Tibial nerve (tissue), 4 donors: Measurements from ENCODE around the gene SYT8. TPM values are rescaled to one million over a fixed set of nuclear protein-coding genes. Genes with fewer than 3 reads are reported as not detected.

Experiments
- DNase-seq, 2 donors: peaks; one replicate each; pipeline ENCODE4 v3.0.0-alpha.2; 2019; ENCODE audit warnings: low spot score in 2 of 2
- H3K27ac ChIP-seq, 4 donors: fragments of 200-600 bp; sonication (generic) in 3 of 4; one replicate each; pipeline ENCODE4 v1.5.1; 2017 to 2019; ENCODE audit warnings: mild to moderate bottlenecking in 1 of 4
- H3K27me3 ChIP-seq, 2 donors: fragments of 200-600 bp; sonication (generic) in 1 of 2; one replicate each; pipeline versions ENCODE4 v1.5.1 to v1.6.0; 2017 to 2019
- H3K36me3 ChIP-seq, 3 donors: fragments of 200-600 bp; sonication (generic); one replicate each; pipeline ENCODE4 v1.5.1; 2018 to 2019
- H3K4me1 ChIP-seq, 4 donors: fragments of 200-600 bp; sonication (generic) in 3 of 4; one replicate each; pipeline ENCODE4 v1.5.1; 2017 to 2019
- H3K4me3 ChIP-seq, 4 donors: fragments of 200-600 bp; sonication (generic) in 3 of 4; one replicate each; pipeline ENCODE4 v1.5.1; 2017 to 2019; ENCODE audit warnings: mild to moderate bottlenecking in 1 of 4, moderate library complexity in 1 of 4
- H3K9me3 ChIP-seq, 4 donors: fragments of 200-600 bp; sonication (generic) in 3 of 4; one replicate each; pipeline ENCODE4 v1.5.1; 2017 to 2019
- EP300 ChIP-seq, 2 donors: sonication (generic); formaldehyde crosslinking; IDR thresholded peaks; one replicate each; pipeline ENCODE4 v1.6.1; 2017; ENCODE audit warnings: antibody characterized with exemption in 2 of 2, mild to moderate bottlenecking in 1 of 2
- POLR2A ChIP-seq, 2 donors: fragments of 450-650 bp; IDR thresholded peaks; one replicate each; pipeline ENCODE4 v1.6.1; 2017; ENCODE audit warnings: antibody characterized with exemption in 2 of 2, mild to moderate bottlenecking in 2 of 2, moderate library complexity in 2 of 2
- WGBS, 2 donors: methylation state at CpG; one replicate each; pipeline ENCODE4 v1.1.5; 2018; 5-methylcytosine and 5-hydroxymethylcytosine counted together
- total RNA-seq, 4 donors: library from RNA; depleted of rRNA; stranded (reverse); fragments of >200 nt; gene quantifications; one replicate each; pipeline ENCODE4 v1.1.0, GENCODE V29; 2016
- TF ChIP-seq, protein P1 (sequence below), 5 experiments: fragments of 200-600 bp in 3 of 5; fragments of 450-650 bp in 2 of 5; sonication (generic) in 3 of 5; IDR thresholded peaks; one replicate each; pipeline ENCODE4 v1.5.1; 2016 to 2019; ENCODE audit warnings: antibody characterized with exemption in 5 of 5, mild to moderate bottlenecking in 3 of 5, moderate library complexity in 2 of 5

The SYT8 gene
- total RNA-seq, 4 donors from 2014 or later = 0.39 to 4.2 (median 1.0) TPM; not detected in 1

DNA sequence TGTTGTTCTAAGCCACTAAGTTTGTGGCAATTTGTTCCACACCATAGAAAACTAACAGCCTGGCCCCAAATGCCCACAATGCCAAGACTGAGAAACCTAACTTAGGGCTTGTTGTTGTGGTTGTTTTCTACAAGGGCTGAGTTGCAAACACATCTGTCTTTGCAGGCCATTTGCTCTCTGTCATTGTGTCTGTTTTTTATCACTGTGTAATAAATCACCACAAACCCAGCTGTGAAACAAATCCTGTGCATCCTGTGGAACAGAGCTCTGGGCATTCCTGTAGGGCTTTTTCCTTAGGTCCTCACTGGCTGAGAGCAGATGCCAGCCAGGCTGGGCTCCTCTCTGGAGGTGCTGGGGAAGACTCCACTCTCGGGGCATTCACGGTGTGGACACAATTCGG, 15.7 kb upstream of the SYT8 start:
- Histone ChIP-seq H3K27ac (peak overlapping the region in 2 of 4 donors; percentile 38 to 66), H3K36me3 (no peaks in the 10 kb centered on the region), H3K4me1 (peaks cover 0 to 15% (median 0%) of the 10 kb centered on the region in 4 donors), H3K4me3 (no peak overlapping the region), H3K27me3 (no peaks in the 10 kb centered on the region), H3K9me3 (peaks cover 0 to 16% (median 0%) of the 10 kb centered on the region in 4 donors)
- no peak for TF ChIP-seq EP300 (IDR thresholded peaks at IDR 0.05)
- TF ChIP-seq, protein P1, sequence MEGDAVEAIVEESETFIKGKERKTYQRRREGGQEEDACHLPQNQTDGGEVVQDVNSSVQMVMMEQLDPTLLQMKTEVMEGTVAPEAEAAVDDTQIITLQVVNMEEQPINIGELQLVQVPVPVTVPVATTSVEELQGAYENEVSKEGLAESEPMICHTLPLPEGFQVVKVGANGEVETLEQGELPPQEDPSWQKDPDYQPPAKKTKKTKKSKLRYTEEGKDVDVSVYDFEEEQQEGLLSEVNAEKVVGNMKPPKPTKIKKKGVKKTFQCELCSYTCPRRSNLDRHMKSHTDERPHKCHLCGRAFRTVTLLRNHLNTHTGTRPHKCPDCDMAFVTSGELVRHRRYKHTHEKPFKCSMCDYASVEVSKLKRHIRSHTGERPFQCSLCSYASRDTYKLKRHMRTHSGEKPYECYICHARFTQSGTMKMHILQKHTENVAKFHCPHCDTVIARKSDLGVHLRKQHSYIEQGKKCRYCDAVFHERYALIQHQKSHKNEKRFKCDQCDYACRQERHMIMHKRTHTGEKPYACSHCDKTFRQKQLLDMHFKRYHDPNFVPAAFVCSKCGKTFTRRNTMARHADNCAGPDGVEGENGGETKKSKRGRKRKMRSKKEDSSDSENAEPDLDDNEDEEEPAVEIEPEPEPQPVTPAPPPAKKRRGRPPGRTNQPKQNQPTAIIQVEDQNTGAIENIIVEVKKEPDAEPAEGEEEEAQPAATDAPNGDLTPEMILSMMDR (IDR thresholded peaks at IDR 0.05) = no peak
- no peak for TF ChIP-seq POLR2A (IDR thresholded peaks at IDR 0.05)
- no peak for DNase-seq
- 67 to 84% methylated on average over 3 of the region's 3 CpGs for WGBS, 2 donors

DNA sequence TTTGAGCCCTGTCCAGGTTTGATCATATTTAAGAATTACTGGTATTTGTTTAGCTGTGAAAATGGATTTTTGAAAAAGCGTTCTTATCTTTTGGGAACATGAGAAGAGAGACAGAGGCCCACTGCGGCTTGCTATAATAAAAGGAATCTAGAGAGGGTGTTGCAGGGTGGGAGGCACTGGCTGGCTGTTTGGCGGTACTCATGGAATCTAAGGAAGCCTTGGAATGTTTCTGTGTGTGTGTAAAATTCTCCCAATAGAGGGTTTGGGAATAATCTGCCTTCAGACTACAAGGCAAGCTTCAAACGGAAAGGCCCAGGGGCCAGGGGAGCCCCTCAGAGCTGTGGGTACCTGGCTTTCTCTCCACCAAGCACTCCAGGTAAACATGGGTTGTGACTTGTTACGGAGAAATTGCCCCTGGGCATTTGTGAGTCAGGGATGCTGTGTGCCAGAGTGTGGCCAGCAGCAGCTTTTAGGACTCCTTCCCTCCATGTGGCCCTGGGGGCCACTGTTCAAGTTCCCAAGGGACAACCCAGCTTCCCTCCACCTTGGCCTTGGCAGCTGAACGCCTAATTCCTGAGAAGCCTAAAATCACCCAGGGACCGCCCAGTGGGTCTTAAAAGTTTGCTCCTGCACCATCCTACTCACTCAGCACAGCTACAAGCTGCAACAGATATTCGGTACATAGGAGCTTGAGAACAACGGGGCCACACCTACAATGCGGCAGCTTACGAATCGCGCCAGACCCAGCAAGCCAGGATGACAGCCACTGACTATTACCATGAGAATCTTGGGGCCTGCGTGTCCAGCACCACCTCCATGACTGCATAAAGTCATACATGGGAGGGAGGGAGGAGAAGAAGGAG, 14.1 kb upstream of the SYT8 start:
- no peaks in the 10 kb centered on the region for H3K27me3 ChIP-seq
- peak overlapping the region in 2 of 4 donors; percentile 38 to 66 for H3K27ac ChIP-seq
- 73 to 74% methylated on average over 13 to 14 of the region's 14 CpGs for WGBS, 2 donors
- TF ChIP-seq, protein P1 (IDR thresholded peaks at IDR 0.05) = no peak
- TF ChIP-seq EP300 (IDR thresholded peaks at IDR 0.05) (no peak), POLR2A (IDR thresholded peaks at IDR 0.05) (no peak)
- no peaks in the 10 kb centered on the region for H3K36me3 ChIP-seq
- H3K9me3 ChIP-seq = peaks cover 0 to 16% (median 0%) of the 10 kb centered on the region in 4 donors
- H3K4me3 ChIP-seq = no peak overlapping the region
- peaks cover 0 to 31% (median 12%) of the 10 kb centered on the region in 4 donors for H3K4me1 ChIP-seq
- DNase-seq = no peak

DNA sequence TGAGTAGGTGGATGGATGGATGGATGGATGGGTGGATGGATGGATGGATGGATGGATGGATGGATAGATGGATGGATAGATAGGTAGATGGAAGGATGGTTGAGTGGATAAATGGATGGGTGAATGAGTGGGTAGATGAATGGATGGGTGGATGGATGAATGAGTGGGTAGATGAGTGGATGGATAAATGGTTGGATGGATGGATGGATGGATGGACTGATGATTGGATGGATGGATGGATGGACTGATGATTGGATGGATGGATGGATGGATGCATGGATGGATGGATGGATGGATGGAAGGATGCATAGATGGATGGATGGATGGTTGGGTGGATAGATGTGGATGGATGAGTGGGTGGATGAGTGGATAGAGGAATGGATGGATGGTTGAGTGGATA, 13.2 kb upstream of the SYT8 start:
- H3K27ac ChIP-seq = no peak overlapping the region

DNA sequence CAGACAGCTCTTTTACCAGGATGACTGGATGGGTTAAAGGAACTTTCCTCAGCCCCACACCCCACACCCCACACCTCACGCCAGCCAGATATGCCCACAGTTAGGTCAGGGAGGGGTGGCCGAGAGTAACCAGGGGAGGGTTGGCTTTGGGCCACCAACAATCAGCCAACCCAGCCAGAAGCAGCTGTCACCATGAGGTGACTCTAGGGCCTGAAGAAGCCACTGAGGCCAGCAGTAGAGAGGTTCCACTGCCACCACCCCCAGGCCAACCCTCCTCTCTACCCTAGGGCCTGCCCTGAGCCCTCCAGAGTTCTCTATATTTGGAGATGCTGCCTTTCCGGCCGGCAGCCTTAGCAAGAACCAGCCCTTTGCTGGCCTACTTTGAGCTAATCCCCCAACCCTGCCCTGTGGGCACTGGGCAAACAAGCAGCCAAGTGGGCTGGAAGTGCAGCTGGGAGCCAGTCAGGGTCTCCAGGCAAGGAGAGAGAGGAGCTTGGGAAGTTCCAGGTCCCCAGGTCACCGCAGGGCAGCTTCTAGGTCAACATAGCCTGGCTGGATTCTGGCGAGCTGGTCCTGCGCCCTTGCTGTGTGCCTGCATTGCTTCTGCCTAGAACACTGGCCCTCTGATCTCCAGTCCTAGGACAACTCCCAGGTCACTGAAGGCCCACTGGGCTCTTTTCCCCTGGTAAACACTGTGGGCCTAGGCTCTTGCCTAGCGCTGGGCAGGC, 12.0 kb upstream of the SYT8 start:
- no peak overlapping the region for H3K4me3 ChIP-seq
- no peaks in the 10 kb centered on the region for H3K36me3 ChIP-seq
- DNase-seq = no peak
- no peaks in the 10 kb centered on the region for H3K27me3 ChIP-seq
- H3K4me1 ChIP-seq = peaks cover 0 to 52% (median 31%) of the 10 kb centered on the region in 4 donors
- TF ChIP-seq, protein P1 (IDR thresholded peaks at IDR 0.05) = no peak
- TF ChIP-seq EP300 (IDR thresholded peaks at IDR 0.05) = no peak
- TF ChIP-seq POLR2A (IDR thresholded peaks at IDR 0.05) = no peak
- H3K9me3 ChIP-seq = peaks cover 0 to 13% (median 0%) of the 10 kb centered on the region in 4 donors
- WGBS, 2 donors = 75 to 98% methylated on average over 4 to 7 of the region's 8 CpGs
- peak overlapping the region in 1 of 4 donors; percentile 91 for H3K27ac ChIP-seq

More for the DNA sequence above, 13.2 kb upstream of the SYT8 start:
- H3K9me3 ChIP-seq = peaks cover 0 to 16% (median 0%) of the 10 kb centered on the region in 4 donors
- H3K27me3 ChIP-seq = no peaks in the 10 kb centered on the region
- TF ChIP-seq, protein P1 (IDR thresholded peaks at IDR 0.05) = no peak
- TF ChIP-seq EP300 (IDR thresholded peaks at IDR 0.05) = no peak
- TF ChIP-seq POLR2A (IDR thresholded peaks at IDR 0.05) = no peak
- no peak for DNase-seq
- peaks cover 0 to 39% (median 21%) of the 10 kb centered on the region in 4 donors for H3K4me1 ChIP-seq
- no peak overlapping the region for H3K4me3 ChIP-seq
- no peaks in the 10 kb centered on the region for H3K36me3 ChIP-seq
